Transverse colon (tissue), 4 donors: Measurements from ENCODE around the gene BCAR3. TPM values are rescaled to one million over a fixed set of nuclear protein-coding genes. Genes with fewer than 3 reads are reported as not detected.

Experiments
- DNase-seq: peaks from one replicate; pipeline ENCODE4 v3.0.0-alpha.2; 2019
- H3K27ac ChIP-seq, 4 donors: fragments of 200-600 bp; sonication (generic); 2 replicates each; pipeline ENCODE4 v1.5.1; 2016 to 2018; ENCODE audit warnings: inconsistent platforms in 4 of 4
- H3K27me3 ChIP-seq: fragments of 200-600 bp; sonication (generic); 2 replicates; pipeline ENCODE4 v1.5.1; 2017; ENCODE audit warnings: inconsistent platforms
- H3K36me3 ChIP-seq, 4 donors: fragments of 200-600 bp; sonication (generic); 2 replicates each; pipeline ENCODE4 v1.5.1; 2017 to 2019; ENCODE audit warnings: inconsistent platforms in 4 of 4
- H3K4me1 ChIP-seq, 4 donors: fragments of 200-600 bp; sonication (generic); 2 replicates each; pipeline ENCODE4 v1.5.1; 2017 to 2020; ENCODE audit warnings: inconsistent platforms in 4 of 4
- H3K4me3 ChIP-seq, 4 donors: fragments of 200-600 bp; sonication (generic); 1 replicate in 1 of 4; 2 replicates in 3 of 4; pipeline versions ENCODE4 v1.5.1 to v1.6.1; 2017 to 2019; ENCODE audit warnings: inconsistent platforms in 4 of 4
- H3K9me3 ChIP-seq, 2 donors: fragments of 200-600 bp; sonication (generic); 2 replicates each; pipeline ENCODE4 v1.5.1; 2017 to 2019; ENCODE audit warnings: inconsistent platforms in 2 of 2
- EP300 ChIP-seq: sonication (generic); formaldehyde crosslinking; IDR thresholded peaks from one replicate; pipeline ENCODE4 v1.6.1; 2017; ENCODE audit warnings: antibody characterized with exemption, low read depth
- POLR2A ChIP-seq: fragments of 450-650 bp; IDR thresholded peaks from one replicate; pipeline ENCODE4 v1.6.1; 2016; ENCODE audit warnings: antibody characterized with exemption, mild to moderate bottlenecking, moderate library complexity
- POLR2AphosphoS5 ChIP-seq, 3 donors: sonication (generic); formaldehyde crosslinking; IDR thresholded peaks; one replicate each; pipeline ENCODE4 v1.6.1; 2016; ENCODE audit warnings: antibody characterized with exemption in 3 of 3
- WGBS, 2 donors: methylation state at CpG; one replicate each; pipeline ENCODE4 v1.1.5; 2018; ENCODE audit warnings: low coverage in 1 of 2; 5-methylcytosine and 5-hydroxymethylcytosine counted together
- in situ Hi-C, 4 donors: fragments of 200-750 bp; cut with MboI; loops; one replicate each; pipeline versions ENCODE4 v1.15.0 to v1.15.1; 2017; ENCODE audit warnings: low sequenced_read_pairs in 3 of 4, low pct_ligation_motif_present in 1 of 4, low pct_unique_long_range_greater_than_20kb in 1 of 4
- intact Hi-C: fragments of 100-400 bp; cut with DNase I; formaldehyde crosslinking; loops from one replicate; pipeline ENCODE4 v1.15.1; 2023; ENCODE audit warnings: low total_unique reads
- total RNA-seq, 4 donors: library from RNA; depleted of rRNA; stranded (reverse); fragments of >200 nt; gene quantifications; one replicate each; pipeline ENCODE4 v1.1.0, GENCODE V29; 2016
- TF ChIP-seq, protein P1 (sequence below), 5 experiments: fragments of 200-600 bp in 3 of 5; fragments of 450-650 bp in 2 of 5; sonication (generic) in 3 of 5; IDR thresholded peaks; 1 replicate in 2 of 5; 2 replicates in 3 of 5; pipeline ENCODE4 v1.5.1; 2016 to 2017; ENCODE audit warnings: antibody characterized with exemption in 5 of 5, inconsistent platforms in 3 of 5, mild to moderate bottlenecking in 2 of 5, moderate library complexity in 1 of 5

The BCAR3 gene
- total RNA-seq, 4 donors from 2014 or later = 12.3 to 71.7 (median 40.5) TPM

- intact Hi-C loops (no loop called here), in situ Hi-C loops (no loop called here)
- Histone ChIP-seq H3K36me3 (no peaks in the 10 kb centered on the region), H3K4me3 (no peak overlapping the region), H3K9me3 (no peaks in the 10 kb centered on the region), H3K27me3 (no peaks in the 10 kb centered on the region), H3K27ac (peak overlapping the region in 1 of 4 donors; percentile 17), H3K4me1 (peaks cover 23 to 62% (median 33%) of the 10 kb centered on the region in 4 donors)
- no peak for DNase-seq
- WGBS, 2 donors = 85% methylated on average over 4 of the region's 4 CpGs; no CpG with 5 or more reads in 1 of the 2 donors
- TF ChIP-seq EP300 = no peak
- no peak for TF ChIP-seq POLR2A
- no peak for TF ChIP-seq POLR2AphosphoS5 (IDR thresholded peaks at IDR 0.05)
- TF ChIP-seq, protein P1, sequence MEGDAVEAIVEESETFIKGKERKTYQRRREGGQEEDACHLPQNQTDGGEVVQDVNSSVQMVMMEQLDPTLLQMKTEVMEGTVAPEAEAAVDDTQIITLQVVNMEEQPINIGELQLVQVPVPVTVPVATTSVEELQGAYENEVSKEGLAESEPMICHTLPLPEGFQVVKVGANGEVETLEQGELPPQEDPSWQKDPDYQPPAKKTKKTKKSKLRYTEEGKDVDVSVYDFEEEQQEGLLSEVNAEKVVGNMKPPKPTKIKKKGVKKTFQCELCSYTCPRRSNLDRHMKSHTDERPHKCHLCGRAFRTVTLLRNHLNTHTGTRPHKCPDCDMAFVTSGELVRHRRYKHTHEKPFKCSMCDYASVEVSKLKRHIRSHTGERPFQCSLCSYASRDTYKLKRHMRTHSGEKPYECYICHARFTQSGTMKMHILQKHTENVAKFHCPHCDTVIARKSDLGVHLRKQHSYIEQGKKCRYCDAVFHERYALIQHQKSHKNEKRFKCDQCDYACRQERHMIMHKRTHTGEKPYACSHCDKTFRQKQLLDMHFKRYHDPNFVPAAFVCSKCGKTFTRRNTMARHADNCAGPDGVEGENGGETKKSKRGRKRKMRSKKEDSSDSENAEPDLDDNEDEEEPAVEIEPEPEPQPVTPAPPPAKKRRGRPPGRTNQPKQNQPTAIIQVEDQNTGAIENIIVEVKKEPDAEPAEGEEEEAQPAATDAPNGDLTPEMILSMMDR (IDR thresholded peaks at IDR 0.05) = no peak
These were observed 12.3 kb downstream of the BCAR3 start for GRCh38 chr1:93669369-93669768.

DNA sequence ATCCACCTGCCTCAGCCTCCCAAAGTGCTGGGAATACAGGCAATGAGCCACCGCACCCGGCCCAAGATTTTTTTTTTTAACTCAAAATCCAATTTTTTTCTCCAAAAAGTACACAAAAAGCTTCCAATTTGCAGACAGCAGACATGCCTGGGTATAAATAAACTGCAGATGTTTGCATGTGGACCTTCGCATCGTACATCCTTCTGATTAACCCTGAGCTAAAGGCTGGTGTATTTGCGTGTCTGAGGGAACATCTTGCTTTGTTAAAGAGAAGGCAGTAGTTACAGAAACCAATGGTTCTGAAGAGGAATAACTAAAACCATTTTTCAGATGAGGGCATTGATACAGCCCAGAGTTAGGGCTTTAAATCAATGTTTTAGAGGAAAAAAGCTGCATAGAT is 12.7 kb downstream of the BCAR3 start:
- H3K27ac ChIP-seq = peak overlapping the region in 1 of 4 donors; percentile 17
- H3K4me3 ChIP-seq = no peak overlapping the region
- H3K36me3 ChIP-seq = no peaks in the 10 kb centered on the region
- TF ChIP-seq POLR2A = no peak
- TF ChIP-seq POLR2AphosphoS5 (IDR thresholded peaks at IDR 0.05) = no peak
- TF ChIP-seq, protein P1 (IDR thresholded peaks at IDR 0.05) = no peak
- no peak for TF ChIP-seq EP300
- no peak for DNase-seq
- H3K9me3 ChIP-seq = no peaks in the 10 kb centered on the region
- peaks cover 22 to 62% (median 32%) of the 10 kb centered on the region in 4 donors for H3K4me1 ChIP-seq
- in situ Hi-C loops (no loop called here), intact Hi-C loops (no loop called here)
- whole genome bisulfite sequencing, 2 donors = 93 to 97% methylated on average over 5 of the region's 5 CpGs
- no peaks in the 10 kb centered on the region for H3K27me3 ChIP-seq

GRCh38 chr1:93668121-93668520 is 13.5 kb downstream of the BCAR3 start:
- peak overlapping the region in 2 of 4 donors; percentile 1 to 60 for H3K27ac ChIP-seq
- no peaks in the 10 kb centered on the region for H3K36me3 ChIP-seq
- WGBS, 2 donors = 84 to 94% methylated on average over 4 to 5 of the region's 5 CpGs
- no peaks in the 10 kb centered on the region for H3K27me3 ChIP-seq
- no peak overlapping the region for H3K4me3 ChIP-seq
- TF ChIP-seq, protein P1 (IDR thresholded peaks at IDR 0.05) = no peak
- TF ChIP-seq EP300 (no peak), POLR2AphosphoS5 (IDR thresholded peaks at IDR 0.05) (no peak), POLR2A (no peak)
- no peak for DNase-seq
- H3K9me3 ChIP-seq = no peaks in the 10 kb centered on the region
- peaks cover 14 to 54% (median 24%) of the 10 kb centered on the region in 4 donors for H3K4me1 ChIP-seq
- intact Hi-C loops (no loop called here), in situ Hi-C loops (no loop called here)

- intact Hi-C loops = no loop called here
- WGBS, 2 donors = 75 to 87% methylated on average over 3 to 4 of the region's 4 CpGs
These were observed 14.0 kb downstream of the BCAR3 start for GRCh38 chr1:93667642-93668041.

More at GRCh38 chr1:93667642-93668041, 14.0 kb downstream of the BCAR3 start:
- DNase-seq = no peak
- Histone ChIP-seq H3K4me1 (peaks cover 9 to 50% (median 19%) of the 10 kb centered on the region in 4 donors), H3K27ac (peak overlapping the region in 2 of 4 donors; percentile 1 to 60), H3K36me3 (no peaks in the 10 kb centered on the region), H3K27me3 (no peaks in the 10 kb centered on the region), H3K9me3 (no peaks in the 10 kb centered on the region), H3K4me3 (no peak overlapping the region)
- in situ Hi-C loops = no loop called here
- TF ChIP-seq POLR2AphosphoS5 (IDR thresholded peaks at IDR 0.05) (no peak), EP300 (no peak), POLR2A (no peak)
- TF ChIP-seq, protein P1 (IDR thresholded peaks at IDR 0.05) = no peak
